H7 (cell line): Measurements from ENCODE around the gene DYSF. TPM values are rescaled to one million over a fixed set of nuclear protein-coding genes. Genes with fewer than 3 reads are reported as not detected.

ENCODE experiments used
- DNase-seq: peaks from one replicate; pipeline ENCODE4 v3.0.0; 2012
- H3K27me3 ChIP-seq: 2 replicates; pipeline ENCODE4 v1.6.0; 2011; ENCODE audit warnings: mild to moderate bottlenecking, low read length; ENCODE audit not compliant: control insufficient read depth, insufficient read depth
- H3K36me3 ChIP-seq: replicated peaks from 2 replicates; pipeline ENCODE4 v1.5.1; 2011; ENCODE audit warnings: low read length; ENCODE audit not compliant: control insufficient read depth, insufficient read depth
- H3K4me3 ChIP-seq: 2 replicates; pipeline ENCODE4 v1.5.1; 2011; ENCODE audit warnings: low read depth, mild to moderate bottlenecking, control low read depth, low read length, moderate library complexity; ENCODE audit not compliant: insufficient read depth
- total RNA-seq: library from RNA; depleted of rRNA; stranded (reverse); fragments of >200 nt; shearing (Covaris generic); gene quantifications from 2 replicates; pipeline ENCODE4 v1.2.3, GENCODE V29; 2014

Gene DYSF
- total RNA-seq, 1 experiment from 2014 or later, result 7.4 TPM

GRCh38 chr2:71667256-71668182, 214.2 kb downstream of the DYSF start:
- peak; percentile 39 for DNase-seq
- no peak overlapping the region for H3K4me3 ChIP-seq
- no peaks in the 10 kb centered on the region for H3K27me3 ChIP-seq
- H3K36me3 ChIP-seq, result peaks cover 1% of the 10 kb centered on the region; the same call in 1 of the 2 replicates

DNA sequence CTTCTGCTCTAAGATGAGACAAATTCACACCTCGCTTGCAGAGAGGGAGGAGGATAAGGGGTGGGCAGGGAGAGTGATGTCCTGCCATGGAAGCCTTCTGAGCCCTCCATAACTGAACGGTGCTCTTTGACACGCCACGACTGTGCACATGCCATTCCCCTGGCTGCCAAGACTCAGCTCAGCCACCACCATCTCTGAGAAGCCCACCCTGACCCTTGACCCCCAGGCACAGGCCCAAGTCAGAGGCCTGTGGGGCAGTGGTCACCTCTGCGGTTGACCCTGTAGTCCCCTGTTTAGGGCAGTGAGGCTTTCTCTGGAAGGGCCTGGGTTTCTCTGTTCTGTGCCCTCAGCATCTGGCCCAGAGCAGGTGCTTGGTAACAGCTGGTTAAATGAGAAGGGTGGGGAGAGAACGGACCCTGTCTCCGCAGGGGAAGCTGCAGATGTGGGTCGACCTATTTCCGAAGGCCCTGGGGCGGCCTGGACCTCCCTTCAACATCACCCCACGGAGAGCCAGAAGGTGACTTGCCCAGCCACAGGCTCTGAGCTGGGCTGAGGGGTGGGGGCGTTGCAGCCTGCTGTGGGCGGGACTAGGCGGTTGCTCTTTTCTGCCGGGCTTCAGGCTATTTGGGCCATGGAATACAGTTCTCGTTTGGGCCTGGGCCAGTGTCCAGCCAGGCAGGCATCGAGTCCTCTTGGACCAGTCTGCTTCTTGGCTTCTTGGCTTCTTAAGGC, 215.1 kb downstream of the DYSF start:
- H3K4me3 ChIP-seq, result no peak overlapping the region

GRCh38 chr2:71669058-71669456, 215.7 kb downstream of the DYSF start:
- H3K27me3 ChIP-seq, result no peaks in the 10 kb centered on the region
- H3K4me3 ChIP-seq, result no peak overlapping the region
- H3K36me3 ChIP-seq, result peaks cover 1% of the 10 kb centered on the region; the same call in 1 of the 2 replicates
- peak; percentile 34 for DNase-seq

More for the DNA sequence above, 215.1 kb downstream of the DYSF start:
- H3K36me3 ChIP-seq, result peaks cover 1% of the 10 kb centered on the region; the same call in 1 of the 2 replicates
- no peaks in the 10 kb centered on the region for H3K27me3 ChIP-seq
- DNase-seq, result peak; percentile 65

DNA sequence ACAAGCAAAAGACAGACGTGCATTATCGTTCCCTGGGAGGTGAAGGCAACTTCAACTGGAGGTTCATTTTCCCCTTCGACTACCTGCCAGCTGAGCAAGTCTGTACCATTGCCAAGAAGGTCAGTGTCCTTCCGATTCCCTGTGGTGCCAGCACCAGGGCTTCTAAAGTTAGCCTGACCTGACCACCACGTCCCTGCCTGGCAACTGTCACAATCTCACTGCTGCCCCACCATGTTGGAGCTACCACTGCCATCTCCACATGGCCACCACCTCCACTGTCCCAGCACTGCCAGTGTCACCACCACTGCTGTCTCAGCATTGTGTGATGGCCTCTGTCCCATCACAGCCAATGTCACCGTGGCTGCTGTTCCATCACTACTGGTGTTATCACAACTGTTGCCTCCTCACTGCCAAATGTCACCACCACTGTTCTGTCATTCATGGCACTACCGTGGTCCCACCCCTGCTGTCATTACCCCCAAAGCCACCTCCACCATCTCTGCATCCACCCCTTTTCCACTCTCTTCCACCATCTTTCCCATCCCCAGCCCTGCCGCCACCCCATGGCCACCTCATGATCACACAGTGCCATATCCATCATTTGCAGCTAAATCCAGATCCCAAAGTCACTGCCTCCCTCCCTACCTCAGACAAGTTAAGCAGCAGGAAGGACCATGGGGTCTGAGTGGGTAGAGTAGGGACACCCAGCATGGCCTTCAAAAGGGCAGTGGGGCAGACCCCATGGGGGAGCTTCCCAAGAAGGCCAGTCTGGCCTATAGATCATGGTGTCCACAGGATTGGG, 216.5 kb downstream of the DYSF start:
- no peak overlapping the region for H3K4me3 ChIP-seq
- H3K36me3 ChIP-seq, result peaks cover 1% of the 10 kb centered on the region; the same call in 1 of the 2 replicates
- DNase-seq, result no peak
- no peaks in the 10 kb centered on the region for H3K27me3 ChIP-seq

DNA sequence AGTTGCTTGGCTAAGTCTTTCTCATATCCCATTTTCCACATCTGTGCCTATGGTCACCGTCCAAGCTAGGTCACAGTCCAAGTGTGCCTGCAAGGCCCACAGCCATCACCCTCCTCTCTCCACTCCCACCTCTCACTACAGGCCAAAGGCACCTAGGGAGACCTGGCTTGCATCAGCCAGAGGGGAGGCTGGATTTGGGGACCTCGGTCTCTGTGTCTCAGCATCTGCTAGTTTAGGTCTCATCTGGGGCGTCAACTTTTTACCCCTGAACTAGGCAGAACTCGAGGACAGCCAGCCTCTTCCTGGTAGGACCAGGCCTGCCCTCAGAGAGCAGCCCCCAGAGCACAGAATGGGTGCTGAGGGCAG, 217.1 kb downstream of the DYSF start:
- H3K27me3 ChIP-seq, result no peaks in the 10 kb centered on the region
- no peak overlapping the region for H3K4me3 ChIP-seq
- H3K36me3 ChIP-seq, result peaks cover 1% of the 10 kb centered on the region; the same call in 1 of the 2 replicates
- no peak for DNase-seq

GRCh38 chr2:71671203-71671854, 218.0 kb downstream of the DYSF start:
- DNase-seq, result peak; percentile 26

DNA sequence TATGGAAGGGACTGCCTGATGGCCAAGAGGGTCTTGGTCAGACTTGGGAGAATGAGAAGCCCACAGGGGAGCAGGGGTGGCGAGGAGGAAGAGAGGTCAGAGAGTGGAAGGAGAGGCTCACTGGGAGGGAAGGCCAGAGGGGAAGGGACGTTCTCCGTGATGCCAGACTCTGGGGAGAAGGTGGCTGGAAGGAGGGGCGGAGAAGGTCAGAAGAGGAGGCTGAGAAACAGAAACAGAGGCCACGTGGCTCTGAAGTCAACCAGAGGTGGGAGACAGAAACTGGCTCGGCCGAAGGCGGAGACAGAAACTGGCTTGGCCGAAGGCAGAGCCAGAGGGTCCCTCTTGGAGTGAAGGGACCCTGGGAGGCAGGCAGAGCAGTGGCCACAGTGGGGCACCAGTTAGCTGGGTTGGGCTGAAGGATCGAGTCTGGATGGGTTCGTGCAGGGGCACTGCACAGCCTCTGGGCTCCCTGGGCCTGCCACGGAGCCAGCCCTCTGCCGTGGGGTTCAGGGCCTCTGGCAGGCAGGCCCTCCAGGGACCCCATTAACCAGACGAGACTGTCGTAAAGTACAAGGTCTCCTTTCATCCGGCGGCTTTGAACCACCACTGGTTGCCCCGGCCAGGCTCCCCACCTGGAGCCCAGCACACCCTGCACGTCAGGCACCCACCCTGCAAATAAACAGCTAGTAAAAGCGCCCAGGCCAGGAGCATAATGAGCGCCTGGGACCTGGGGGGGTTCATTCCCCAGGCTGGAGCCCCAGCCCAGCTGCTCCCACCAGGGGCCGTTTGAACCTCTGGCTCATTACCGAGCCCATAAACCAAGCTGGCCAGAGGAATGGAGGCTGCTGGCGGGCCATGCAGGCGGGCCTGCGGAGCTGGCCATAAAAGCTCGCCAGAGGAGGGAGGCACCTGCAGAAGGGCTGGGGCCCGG, 218.8 kb downstream of the DYSF start:
- DNase-seq, result peak; percentile 86
- H3K4me3 ChIP-seq, result no peak overlapping the region

More at GRCh38 chr2:71671203-71671854, 218.0 kb downstream of the DYSF start:
- Histone ChIP-seq H3K27me3 (no peaks in the 10 kb centered on the region), H3K4me3 (no peak overlapping the region), H3K36me3 (peaks cover 1% of the 10 kb centered on the region; the same call in 1 of the 2 replicates)

DNA sequence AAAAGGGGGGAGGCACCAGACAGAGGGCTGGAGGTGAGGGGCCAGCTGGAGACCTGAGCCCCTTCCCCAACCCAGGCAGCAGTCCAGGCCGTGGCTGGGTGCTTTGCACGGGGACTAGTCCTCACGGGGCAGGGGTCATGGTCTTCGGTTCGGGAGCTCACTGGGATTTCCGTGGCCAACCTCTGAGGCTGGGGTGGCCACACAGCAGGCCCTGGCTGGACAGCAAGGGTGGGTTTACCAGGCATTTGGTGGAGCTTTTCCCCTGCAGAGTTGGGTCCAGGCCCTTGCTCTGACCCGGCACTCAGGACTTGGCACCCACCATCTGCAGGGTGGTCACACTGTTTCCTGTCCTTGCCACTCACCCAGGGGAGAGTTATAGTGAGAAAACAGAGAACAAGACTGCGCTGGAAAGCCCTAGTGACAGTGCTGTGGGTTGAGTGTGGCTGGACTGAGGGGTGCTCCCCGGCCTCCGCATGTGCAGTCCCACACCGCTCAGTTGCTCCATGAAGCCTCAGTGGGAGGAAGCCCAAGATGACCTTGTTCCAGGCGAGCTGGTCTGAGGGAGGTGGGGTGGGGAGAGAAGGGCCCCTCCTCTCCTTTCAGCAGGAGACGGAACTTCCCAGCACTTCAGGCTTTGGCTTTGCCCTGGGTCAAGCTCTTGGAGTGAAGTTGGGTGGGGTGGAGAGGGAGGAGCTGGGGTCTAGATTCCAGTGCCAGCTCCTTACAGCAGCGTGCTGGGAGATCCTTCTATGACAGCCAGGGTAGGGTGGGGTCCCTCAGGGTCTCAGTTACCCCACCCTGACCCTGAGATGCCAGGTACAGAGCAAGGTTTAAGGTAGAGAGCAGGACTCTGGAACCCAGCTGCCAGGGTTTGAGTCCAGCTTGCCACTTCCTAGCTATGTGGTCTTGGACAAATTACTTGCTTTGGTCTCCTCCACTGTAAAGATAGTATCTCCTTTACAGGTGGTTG, 219.8 kb downstream of the DYSF start:
- Histone ChIP-seq H3K36me3 (peaks cover 1% of the 10 kb centered on the region; the same call in 1 of the 2 replicates), H3K4me3 (no peak overlapping the region)
- DNase-seq, result peak; percentile 21

More for the DNA sequence above, 218.8 kb downstream of the DYSF start:
- H3K36me3 ChIP-seq, result peaks cover 1% of the 10 kb centered on the region; the same call in 1 of the 2 replicates
- no peaks in the 10 kb centered on the region for H3K27me3 ChIP-seq

GRCh38 chr2:71674158-71674851, 220.9 kb downstream of the DYSF start:
- DNase-seq, result peak; percentile 12

More for the DNA sequence above, 219.8 kb downstream of the DYSF start:
- H3K27me3 ChIP-seq, result no peaks in the 10 kb centered on the region

DNA sequence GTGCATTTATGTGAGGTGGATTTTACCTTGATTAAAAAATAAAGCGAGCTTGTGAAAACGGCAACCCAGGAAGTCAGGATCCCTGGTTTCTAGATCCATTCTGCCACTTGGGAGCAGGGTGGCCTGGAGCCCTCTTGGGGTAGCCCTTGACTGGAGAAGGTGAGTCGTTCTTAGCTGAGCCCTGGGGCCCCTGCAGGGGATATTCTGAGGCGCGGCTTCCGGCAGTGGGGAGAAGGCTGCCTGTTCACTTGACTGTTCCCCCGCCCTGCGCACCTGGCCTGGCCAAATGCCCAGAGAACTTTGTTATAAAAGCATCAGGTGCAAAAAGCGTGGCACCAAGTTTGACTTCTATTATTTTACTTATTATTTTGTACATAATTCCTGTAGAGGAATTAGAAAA, 221.9 kb downstream of the DYSF start:
- Histone ChIP-seq H3K27me3 (no peaks in the 10 kb centered on the region), H3K4me3 (no peak overlapping the region), H3K36me3 (no peaks in the 10 kb centered on the region)
- no peak for DNase-seq

More at GRCh38 chr2:71674158-71674851, 220.9 kb downstream of the DYSF start:
- H3K27me3 ChIP-seq, result no peaks in the 10 kb centered on the region
- peaks cover 1% of the 10 kb centered on the region; the same call in 1 of the 2 replicates for H3K36me3 ChIP-seq
- H3K4me3 ChIP-seq, result no peak overlapping the region

DNA sequence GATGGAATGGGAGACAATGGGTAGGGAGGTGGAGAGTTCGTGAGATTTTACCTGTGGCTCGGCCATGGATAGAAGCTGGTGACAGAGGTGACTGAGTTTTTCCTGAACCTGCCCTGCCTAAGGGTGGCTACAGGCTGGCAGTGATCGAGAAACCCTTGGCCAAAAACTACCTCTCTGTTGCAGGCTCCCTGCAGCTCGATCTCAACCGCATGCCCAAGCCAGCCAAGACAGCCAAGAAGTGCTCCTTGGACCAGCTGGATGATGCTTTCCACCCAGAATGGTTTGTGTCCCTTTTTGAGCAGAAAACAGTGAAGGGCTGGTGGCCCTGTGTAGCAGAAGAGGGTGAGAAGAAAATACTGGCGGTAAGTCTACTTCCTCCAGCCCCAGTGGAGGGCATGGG, 225.5 kb downstream of the DYSF start:
- Histone ChIP-seq H3K36me3 (no peaks in the 10 kb centered on the region), H3K27me3 (no peaks in the 10 kb centered on the region), H3K4me3 (no peak overlapping the region)
- no peak for DNase-seq
